ENCODE results near the gene GOLPH3.

- TF ChIP-seq CTCF (optimal IDR thresholded peaks at IDR 0.05 in 1 of 3, IDR thresholded peaks at IDR 0.05 in 1 of 3, conservative IDR thresholded peaks at IDR 0.05 in 1 of 3; ENCODE audit: extremely low read depth in 1 of 3, insufficient read depth in 2 of 3, low read length in 3 of 3) (no peak), EZH2 (IDR thresholded peaks at IDR 0.05; ENCODE audit: low read length) (no peak)
These were observed 43.8 kb upstream of the GOLPH3 start for GRCh38 chr5:32217886-32218396.
